HK-2 (cell line): Measurements from ENCODE around the gene CLINT1.

Experiments
- DNase-seq: peaks from one replicate; pipeline ENCODE4 v3.0.0-alpha.2; 2018; ENCODE audit not compliant: unreplicated experiment

Gene CLINT1

DNA sequence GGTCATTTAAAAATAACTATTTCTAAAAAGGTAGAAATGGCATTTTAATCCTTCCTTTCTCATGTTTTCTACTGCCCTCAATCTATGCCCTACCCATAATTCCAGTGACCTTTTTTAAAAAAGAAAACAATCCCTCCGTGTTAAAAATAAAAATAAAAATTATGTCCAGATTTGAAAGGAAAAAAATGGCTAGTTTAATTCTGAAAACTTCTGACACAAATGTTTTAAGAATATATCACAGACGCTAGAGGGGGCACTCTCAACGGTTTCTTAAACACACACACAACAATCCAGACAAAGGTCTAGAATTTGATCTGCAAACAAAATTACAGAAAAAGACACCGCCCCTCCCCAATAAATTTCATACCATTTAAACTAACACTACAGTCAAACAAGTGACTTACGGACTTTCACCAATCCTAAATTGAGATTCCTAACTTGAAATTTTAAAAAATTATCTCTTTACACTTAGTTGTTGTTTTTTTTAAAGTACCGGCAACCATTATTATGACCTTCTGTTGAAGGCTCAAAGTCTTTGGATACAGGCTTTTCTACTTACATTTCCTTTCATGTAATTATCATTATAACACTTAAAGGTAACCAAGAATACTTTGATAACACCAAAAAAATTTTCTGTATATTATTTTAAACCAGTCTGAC is 38.2 kb downstream of the CLINT1 start:
- no peak for DNase-seq

DNA sequence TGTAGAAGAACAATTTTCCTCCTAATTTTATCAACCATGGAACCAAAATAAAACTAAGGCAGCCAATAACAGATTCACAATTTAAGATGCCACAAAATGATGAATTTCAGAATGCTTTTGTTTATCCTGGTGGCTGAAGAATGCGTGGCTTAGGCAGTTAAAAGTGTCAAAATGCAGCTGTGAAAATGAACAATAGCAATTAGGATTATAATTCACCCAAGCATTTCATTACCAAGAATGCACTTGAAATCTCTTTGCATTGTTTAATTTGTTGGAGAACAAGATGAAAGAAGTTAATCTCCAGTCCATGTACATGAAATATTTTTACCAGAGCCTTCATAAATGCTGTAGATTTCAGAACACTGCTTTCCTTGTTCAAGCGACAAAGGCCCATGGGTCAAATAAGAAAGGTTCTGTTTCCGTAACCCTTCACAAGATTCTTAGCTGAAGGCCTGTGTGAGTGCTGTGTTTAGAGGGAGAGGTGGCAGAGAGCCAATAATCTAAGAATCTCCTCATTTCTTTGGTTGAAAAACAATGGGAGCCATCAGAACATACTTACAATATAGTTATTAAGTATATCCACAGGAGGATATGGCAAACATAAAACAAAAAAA is 39.3 kb downstream of the CLINT1 start:
- no peak for DNase-seq

DNA sequence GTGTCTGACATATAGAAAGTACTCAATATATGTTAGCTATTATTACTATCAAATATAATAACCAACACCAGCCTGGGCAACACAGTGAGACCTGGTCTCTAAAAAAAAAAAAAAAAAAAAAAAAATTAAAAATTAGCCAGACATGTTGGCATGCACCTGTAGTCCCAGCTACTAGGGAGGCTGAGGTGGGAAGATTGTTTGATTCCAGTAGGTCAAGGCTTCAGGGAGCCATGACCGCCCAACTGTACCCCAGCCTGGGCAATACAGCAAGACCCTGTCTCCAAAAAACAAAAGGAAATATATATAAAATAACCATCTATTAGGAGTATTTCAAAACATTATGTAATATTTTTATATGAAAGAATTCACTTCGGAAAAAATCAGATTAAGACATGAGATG is 40.6 kb downstream of the CLINT1 start:
- DNase-seq, result no peak

DNA sequence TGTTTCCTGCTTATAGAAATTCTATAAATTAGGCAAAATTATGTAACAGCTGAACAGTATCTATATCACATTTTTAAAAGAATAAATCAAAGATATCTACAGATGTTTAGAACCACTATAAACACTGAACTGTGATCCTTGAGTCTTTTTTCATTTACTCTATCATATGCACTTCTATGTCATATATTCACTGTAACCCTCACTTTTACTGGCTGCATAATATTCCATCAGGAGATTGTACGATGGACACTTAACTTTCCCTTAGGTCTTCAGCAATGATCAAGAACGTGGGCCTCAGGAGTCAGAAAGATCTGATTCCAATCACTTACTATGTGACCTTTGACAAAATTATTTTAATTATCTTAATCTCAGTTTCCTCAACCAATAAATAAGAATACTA is 41.0 kb downstream of the CLINT1 start:
- no peak for DNase-seq

DNA sequence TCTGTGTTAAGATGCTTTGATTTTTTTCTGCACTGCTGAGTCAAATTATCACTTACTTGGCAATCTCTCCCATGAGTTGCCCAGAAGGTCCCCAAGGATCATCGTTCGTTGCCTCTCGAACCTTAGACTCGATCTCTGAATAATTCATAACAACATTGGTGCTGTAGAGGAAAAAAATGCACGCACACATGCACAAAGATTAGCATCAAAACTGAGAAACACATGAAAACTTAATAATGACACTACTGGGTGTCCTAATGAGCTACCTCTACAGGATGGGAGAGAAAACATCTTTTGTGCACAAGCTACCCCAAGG is 41.6 kb downstream of the CLINT1 start:
- no peak for DNase-seq

DNA sequence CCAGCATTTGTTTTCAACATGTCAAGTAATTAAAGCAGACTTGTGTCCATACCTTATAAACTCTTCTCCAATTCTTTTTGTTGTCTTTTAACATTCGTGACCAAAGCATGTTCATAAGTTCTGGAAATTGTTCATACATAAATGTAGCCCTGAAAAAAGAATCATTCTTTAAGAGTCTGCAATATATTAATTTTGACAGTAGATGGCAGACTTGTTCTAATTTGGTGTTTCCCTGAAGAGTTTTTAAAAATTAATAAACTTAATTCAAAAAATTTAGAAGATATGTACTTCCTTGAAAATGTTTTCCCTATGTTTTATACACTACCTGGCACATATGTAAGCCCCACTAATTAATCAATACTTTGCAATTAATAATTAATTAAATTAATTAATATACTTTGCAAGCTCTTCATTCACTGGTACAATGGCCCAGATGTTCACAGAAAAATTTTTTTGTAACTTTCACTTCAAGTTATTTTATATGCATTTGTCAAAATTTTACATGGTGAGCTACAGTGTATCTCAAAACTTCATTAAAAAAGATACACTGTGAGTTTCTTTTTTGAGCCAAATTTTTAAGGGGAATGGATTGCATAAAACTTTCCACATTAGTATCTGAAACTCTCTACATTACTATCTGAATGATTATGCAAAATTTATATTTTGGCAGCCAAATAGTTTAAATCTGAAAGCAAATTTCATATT is 42.1 kb downstream of the CLINT1 start:
- DNase-seq, result no peak

DNA sequence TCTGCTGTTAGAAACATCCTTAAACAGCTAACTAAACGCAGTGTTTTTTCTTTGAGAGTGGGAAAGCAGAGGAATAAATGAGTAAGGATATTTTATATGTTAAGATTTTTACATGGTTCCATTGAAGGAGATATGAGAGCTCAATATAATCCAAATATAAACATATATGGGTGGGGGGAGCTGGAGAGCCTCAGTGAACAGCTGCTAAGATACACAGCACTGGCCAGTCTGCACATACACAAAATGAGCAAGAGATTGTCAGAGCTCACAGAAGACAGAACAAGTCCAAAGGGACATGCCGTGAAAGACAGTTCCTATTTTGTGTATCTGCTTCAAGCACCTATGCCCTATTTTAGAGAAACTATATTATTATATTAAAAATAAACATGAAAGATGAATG is 46.9 kb downstream of the CLINT1 start:
- DNase-seq, result no peak

DNA sequence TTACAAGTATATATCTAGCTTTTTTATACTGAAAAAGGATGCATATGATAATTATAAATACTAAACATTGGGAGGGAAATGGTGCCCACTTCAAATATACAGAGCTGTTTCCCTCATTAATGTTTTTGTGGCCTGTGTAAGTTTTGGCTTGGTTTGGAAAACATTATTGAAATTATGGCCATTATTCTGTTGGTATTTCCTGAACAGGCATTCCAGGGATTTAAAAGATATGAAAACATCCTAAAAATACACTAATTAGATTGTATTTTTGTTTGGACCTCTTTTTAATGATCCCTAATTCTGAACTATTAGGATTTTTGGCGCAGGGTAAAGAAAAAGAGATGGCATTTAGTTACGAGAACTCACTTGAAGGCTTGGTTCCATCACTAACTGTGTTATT is 50.9 kb downstream of the CLINT1 start:
- no peak for DNase-seq

DNA sequence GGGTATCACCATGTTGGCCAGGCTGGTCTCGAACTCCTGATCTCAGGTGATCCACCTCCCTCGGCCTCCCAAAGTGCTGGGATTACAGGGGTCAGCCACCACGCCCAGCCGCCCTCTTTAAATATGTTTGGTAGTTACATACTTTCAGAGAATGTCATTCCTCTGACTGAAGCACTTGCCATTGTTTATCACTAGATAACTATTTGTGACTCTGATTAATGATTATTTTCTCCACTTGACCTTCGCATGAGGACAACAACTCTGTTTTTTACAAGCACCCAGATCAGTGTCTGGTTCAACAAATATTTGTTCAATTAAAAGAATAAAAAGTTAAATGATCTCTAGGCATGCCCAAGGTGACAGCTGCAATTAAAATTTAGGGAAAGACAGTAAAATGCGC is 56.2 kb downstream of the CLINT1 start:
- DNase-seq, result no peak

DNA sequence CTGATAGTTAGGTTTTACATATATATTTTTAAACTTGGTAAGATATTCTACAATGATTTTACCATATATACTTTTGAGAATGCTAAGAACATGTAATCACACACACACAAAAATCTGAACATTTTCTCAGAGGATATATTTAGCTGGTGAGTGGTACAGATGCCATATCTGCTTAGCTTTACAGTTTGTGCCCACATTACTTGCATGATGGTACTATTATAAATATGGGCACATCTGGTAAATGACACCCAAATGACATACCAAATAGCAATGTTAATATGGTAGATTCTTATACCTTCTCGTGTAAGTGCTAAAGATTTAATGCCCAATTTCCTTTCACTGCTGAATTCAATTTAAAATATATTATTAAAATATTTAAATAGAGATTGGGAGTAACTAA is 58.8 kb downstream of the CLINT1 start:
- DNase-seq, result no peak

DNA sequence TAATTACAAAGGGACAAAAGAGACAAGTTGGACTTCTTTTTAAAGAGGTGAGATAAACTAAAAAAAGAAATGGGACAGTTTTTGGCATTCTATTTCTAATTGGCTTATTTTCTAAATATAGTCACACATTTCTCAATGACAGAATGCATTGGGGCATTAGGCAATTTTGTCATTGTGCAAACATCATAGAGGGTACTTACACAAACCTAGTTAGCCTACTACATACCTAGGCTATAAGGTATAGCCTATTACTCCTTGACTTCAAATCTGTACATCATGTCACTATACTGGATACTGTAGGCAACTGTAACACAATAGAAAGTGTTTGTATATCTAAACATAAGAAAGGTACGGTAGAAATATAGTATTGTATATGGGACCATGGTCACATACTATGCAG is 59.4 kb downstream of the CLINT1 start:
- DNase-seq, result no peak

DNA sequence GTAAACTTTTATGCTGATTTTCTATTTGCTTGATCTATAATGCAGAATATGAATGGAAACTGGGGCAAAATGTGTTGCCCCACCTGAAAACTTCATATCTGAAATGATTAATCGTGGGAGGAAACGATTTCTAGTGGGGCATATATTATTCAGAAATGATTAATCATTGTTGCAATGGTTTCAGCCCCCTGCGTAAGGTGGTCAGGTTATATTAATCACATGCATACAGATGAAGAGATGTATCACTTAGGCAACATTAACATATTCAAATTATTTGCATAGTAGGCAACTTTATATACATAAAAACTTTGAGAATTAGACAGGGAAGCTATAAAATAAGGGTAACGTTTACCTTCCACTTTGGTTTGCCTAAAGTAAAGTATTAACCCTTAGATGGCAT is 65.6 kb downstream of the CLINT1 start:
- DNase-seq, result no peak

DNA sequence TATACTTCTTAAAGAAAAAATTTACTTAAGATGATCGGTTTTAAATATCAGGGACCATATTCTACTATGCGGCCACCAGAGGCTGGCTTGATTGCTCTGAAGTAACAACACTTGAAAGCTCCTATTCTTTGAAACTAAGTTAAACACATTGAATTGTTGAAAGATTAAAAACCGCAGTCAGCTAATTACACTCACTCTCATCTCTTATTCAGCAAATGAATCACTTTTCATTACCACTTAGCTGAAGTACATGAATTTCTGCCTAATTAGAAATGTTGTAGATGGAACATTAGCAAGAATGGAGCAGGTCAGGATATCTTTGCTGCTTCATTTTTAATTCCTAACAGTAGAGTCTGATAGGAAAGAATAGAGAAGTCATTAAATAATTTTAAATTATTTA is 73.1 kb downstream of the CLINT1 start:
- DNase-seq, result no peak

DNA sequence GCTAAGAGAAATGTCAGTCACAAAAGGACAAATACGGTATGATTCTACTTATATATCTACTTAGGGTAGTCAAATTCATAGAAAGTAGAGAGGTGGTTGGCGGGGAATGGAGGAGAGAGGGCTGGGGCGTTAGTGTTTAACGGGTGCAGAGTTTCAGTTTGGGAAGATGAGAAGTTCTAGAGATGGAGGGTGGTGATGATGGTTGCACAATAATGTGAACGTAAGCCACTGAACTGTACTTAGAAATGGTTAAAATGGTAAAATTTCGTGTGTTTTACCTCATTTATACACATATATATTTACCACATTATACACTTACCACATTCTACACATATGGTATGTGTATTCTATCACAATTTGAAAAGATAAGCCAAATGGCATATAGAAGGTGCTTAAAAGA is 79.7 kb downstream of the CLINT1 start:
- no peak for DNase-seq

DNA sequence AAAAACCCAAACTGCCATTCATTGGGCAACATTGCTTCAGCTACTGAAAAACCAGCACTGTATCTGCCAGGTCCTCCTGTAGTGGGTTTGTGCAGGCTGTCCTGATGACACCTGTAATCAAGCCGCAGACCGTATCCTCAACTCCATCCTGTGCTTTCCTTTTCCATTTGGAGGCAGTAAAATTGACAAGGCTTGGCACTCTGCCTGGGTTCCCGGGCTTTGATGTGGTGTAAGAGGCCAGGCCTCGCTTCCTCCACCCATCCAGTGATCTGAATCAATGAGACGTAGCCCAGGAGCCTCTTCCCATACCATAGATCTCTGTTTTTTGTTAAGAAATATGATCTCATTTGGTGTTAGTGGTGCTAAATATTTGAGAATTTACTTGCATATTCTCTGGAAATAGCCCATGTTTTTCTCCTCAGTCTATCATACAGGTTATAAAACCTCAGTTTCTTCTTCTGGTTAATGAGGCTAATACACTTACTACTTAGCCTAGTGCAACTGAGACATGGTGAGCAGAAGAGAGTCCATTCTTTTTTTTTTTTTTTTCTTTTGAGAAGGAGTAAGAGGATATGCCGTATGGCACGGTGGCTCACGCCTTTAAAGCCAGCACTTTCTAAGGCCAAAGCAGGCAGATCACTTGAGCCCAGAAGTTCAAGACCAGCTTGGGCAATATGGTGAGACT is 80.7 kb downstream of the CLINT1 start:
- peak; percentile 47 for DNase-seq

DNA sequence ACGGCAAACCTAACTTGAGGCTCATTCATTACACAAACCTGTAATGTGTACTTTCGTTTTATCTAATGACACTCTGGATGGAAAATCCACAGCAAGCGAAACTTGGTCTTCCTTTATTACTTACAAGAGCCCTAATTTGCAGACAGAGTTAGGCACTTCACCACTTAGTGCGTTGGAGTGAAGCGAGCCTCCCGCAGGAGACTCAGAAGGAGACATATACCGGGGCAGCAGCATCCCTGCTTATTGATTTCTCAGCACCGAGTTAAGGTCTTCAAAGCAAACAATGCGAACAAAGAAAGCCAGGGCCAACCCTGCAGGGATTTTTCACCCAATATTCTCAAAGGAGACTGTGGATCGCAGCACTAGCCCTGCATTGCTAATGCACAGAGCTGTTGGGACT is 86.8 kb downstream of the CLINT1 start:
- no peak for DNase-seq

DNA sequence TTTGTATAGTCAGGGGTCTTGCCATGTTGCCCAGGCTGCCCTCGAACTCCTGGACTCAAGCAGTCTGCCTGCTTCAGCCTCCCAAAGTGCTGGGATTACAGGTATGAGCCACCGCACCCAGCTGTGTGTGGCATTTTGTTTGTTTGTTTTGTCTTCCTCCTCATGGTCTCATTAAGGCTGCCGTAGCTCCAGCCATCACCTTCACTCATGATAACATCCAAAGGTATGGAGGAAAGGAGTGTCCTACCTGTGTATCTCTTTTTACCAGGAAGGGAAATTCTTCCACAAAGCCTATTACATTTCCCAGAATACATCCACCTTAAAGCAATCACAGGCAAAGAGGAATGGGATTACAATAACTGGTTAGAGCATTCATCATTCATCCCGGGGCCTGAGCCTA is 88.3 kb downstream of the CLINT1 start:
- no peak for DNase-seq

DNA sequence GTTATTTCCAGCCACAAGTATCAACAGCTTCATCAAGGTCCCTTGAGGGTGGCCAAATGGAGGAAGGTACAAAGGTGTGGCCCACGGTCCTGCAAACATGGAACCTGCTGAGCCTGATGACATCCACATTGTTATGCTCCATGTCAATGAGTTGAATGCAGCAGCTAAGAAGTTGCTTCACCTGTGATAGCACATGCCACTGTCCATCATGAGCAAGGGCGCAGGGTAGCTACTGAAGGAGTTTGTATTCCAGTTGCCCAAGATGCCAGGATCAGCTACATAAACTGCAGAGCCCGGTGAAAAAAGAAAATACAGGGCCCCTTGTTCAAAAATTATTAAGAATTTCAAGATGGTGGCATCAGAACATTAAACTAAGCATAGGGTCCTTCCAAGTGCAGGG is 91.3 kb downstream of the CLINT1 start:
- DNase-seq, result no peak

DNA sequence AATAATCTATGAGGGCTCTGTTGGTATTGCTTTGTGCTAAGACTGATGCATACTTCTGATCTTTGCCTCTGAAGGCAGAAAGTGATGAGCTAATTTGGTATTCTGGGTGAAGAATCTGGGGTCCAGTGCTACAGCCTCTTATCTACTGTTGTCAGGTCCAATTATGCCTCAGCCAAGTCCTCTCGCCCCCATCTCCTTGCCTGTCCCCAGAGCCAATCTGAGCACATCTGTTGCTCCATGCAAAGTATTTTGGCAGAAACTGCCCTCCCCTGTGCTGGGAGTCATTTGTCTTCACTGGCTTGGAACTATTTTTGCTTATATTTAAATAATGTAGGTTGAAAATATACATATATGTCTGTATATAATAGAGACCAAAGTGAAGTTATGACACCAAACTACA is 92.0 kb downstream of the CLINT1 start:
- no peak for DNase-seq

DNA sequence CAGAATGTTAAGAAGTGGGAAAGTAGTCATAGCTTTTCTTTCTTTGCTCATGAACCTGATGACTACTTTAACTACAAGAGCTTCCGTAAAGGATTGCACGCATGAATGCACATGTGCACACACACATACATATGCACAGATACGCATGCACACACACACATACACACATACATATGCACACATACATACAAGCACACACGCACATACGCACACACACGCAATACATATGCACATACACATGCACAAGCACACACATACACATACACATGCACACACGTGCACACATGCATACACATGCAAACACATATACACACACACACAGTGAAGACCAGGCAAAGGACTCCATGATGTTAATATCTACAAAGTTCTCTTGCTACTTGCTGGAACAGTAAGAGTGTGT is 92.5 kb downstream of the CLINT1 start:
- no peak for DNase-seq

DNA sequence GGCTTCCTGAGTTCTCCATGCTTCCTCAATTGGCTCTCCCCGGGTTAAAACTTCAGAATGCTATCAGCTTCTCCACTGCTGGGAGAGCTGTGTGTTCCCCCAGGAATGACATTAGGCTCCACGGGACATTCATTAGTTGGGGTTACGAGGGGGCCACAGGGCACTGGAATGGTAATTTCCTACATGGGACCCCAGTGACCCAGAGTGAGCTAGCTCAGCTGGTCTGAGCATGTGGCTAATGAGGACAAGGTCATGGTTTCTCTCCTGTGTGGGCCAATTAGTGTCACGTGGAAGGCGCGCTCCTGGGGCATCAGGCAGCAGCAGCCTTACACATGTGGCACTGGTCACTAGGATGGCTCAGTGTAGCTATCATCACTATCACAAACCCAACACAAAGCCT is 94.4 kb downstream of the CLINT1 start:
- no peak for DNase-seq

DNA sequence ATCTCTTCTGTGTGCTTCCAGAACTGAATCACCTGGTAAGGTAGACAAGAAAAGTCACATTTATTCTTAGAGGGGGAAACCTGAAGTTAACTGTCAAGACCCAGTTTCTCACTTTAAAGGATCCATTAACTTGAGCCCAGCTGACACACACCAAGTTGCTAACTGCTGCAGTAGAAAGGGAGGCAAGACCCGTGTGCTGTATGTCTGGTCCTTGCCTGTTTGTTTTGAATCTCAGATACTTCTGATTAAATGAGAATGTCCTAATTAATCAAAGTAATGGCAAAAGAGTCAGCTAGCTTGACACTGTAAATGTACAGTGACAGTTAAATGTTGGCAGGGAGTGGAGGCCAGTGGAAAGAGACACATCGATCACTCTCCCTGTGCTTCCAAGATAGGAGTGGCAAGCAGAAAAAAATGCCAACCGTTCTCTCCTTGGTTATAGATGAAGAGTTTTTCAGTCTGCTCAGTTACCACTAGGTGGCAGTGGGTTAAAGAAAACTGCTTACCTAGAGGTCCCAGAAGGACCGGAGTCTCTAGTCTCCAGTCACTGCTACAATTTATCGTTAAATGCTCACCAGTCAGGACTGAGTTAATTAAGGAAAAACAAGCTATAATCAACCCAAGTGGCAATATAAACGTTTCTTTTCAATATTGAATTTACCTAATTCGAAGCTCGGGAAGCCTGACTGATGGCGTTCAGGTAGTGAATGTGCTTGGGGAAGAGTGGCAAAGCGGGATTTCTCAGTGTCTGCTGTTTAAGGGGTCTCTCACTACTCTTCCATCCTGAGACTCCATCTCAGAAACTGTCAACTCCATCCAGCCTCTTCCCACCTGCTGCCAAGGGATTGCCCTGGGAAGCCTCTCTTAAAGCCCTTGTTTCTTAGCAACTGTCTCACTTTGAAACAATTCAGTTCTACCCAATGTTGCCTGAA is 97.0 kb downstream of the CLINT1 start:
- no peak for DNase-seq
